Measurements from ENCODE around the gene CHPF2. TPM values are rescaled to one million over a fixed set of nuclear protein-coding genes. Genes with fewer than 3 reads are reported as not detected.

CHPF2 gene
- total RNA-seq, 2 donors from 2014 or later, result 30.3 to 42.1 TPM

DNA sequence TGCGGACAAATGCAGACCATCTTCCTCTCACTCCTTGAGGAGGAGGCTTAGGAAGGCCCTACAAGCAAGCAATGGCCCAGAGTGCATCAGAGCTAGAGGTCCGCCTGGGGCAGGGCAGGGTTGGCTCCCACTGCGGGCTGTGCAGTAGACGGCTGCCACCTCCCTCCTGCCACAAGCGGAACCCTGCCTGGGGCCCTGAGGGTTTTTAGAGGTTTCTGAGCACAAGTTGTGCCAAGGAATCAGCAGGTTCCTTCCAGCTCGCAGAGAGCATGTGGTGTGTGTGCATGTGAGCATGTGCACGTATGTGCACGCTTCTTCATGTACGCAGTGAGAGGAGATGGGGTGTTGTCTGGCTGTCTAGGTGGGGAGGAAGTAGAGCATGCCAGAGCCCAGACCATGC is 42.1 kb downstream of the CHPF2 start:
- H3K4me3 Mint-ChIP-seq, result no peak overlapping the region
- H3K4me1 Mint-ChIP-seq (ENCODE audit: low read depth), result peaks cover 36% of the 10 kb centered on the region
- H3K27ac Mint-ChIP-seq, result no peak overlapping the region
- H3K36me3 Mint-ChIP-seq (ENCODE audit: insufficient read depth in 2 of 2), result no peaks in the 10 kb centered on the region
- ATAC-seq (replicated peaks in 1 of 2) (no peak), DNase-seq (no peak)
- H3K9me3 Mint-ChIP-seq, result no peaks in the 10 kb centered on the region
- H3K27me3 Mint-ChIP-seq (ENCODE audit: low read depth), result peaks cover 11% of the 10 kb centered on the region

DNA sequence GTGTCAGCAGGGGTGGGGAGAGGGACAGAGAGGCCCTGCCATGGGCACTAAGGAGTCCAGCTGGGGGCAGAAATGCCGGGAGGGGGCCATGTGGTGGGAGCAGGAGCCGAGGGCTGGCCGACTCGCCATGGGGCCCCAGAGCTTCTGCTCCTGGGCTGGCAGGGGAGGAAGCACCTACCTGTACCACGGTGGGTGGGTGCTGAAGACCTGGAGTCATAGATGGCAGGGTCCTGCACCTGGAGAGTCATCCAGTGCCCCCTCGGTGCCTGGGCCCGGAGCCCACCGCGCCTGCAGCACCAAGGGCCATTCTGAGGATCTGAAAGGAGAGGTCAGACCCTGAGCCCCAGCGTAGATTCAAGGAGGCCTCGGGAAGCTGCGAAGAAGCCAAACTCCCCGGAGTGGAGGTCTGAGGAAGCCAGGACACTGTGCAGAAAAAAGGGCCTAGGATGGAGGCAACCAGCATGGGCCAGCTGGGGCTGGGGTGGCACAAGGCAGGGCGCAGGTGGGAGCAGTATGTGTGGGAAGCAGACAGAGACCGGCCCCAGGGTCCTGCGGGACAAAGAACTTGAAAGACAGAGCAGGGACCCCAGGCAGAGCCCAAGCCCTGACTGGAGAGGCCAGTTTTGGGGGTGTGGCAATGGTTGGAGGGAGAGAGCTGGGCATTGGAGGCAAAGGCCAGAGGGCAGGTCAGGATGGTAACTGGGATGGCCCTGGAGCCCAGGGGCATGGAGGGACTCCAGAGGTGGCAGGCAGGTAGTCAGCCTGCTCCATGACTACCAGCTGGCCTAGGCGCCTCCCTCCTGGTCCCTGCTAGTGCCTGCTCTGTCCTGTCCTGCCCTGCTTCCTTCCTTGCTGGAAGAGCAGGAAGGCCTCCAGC is 42.9 kb downstream of the CHPF2 start:
- Mint-ChIP-seq H3K4me3 (peak overlapping the region; percentile 62 to 77), H3K36me3 (ENCODE audit: insufficient read depth in 2 of 2) (no peaks in the 10 kb centered on the region), H3K27ac (no peak overlapping the region)

DNA sequence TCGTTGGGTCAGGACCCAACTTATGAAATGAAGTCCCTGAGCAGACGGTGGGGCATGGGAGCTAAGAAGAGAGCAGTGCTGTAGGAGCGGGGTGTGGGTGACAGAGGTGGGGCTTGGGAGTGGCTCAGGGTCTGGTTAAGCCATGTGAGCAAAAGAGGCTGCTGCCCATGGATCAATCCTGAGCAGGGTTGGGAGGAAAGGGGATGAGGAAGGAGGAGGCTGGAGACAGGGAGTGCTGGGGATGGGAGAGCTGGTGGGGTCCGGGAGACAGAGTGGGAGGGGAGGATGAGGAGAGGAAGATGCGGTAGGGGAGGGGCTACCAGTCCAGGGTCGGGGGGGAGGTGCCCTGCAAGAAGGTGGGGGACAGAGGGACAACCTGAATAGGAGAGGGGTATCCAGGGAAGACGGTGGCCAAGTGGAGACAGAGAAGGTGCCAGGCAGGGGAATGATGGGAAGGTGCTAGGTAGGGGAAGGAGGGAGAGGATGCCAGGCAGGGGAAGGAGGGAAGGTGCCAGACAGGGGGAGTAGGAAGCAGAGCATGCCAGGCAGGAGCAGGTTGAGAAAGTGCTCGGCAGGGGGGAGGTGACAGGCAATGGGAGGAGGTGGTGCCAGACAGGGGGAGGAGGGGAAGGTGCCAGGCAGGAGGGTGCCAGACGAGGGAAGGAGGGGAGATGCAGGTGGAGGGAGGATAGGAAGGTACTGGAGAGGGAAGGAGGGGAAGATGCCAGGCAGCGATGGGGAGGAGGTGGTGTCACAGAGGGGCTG is 43.7 kb downstream of the CHPF2 start:
- no peak overlapping the region for H3K27ac Mint-ChIP-seq
- ATAC-seq (replicated peaks in 1 of 2) (no peak), DNase-seq (no peak)
- peaks cover 17% of the 10 kb centered on the region for H3K27me3 Mint-ChIP-seq (ENCODE audit: low read depth)
- no peaks in the 10 kb centered on the region for H3K36me3 Mint-ChIP-seq (ENCODE audit: insufficient read depth in 2 of 2)
- H3K4me3 Mint-ChIP-seq, result peak overlapping the region; percentile 62 to 77
- peaks cover 36% of the 10 kb centered on the region for H3K4me1 Mint-ChIP-seq (ENCODE audit: low read depth)
- no peaks in the 10 kb centered on the region for H3K9me3 Mint-ChIP-seq

More for the DNA sequence above, 42.9 kb downstream of the CHPF2 start:
- ATAC-seq (replicated peaks in 1 of 2), result no peak
- Mint-ChIP-seq H3K9me3 (no peaks in the 10 kb centered on the region), H3K27me3 (ENCODE audit: low read depth) (peaks cover 11% of the 10 kb centered on the region), H3K4me1 (ENCODE audit: low read depth) (peaks cover 36% of the 10 kb centered on the region)
- DNase-seq, result no peak

DNA sequence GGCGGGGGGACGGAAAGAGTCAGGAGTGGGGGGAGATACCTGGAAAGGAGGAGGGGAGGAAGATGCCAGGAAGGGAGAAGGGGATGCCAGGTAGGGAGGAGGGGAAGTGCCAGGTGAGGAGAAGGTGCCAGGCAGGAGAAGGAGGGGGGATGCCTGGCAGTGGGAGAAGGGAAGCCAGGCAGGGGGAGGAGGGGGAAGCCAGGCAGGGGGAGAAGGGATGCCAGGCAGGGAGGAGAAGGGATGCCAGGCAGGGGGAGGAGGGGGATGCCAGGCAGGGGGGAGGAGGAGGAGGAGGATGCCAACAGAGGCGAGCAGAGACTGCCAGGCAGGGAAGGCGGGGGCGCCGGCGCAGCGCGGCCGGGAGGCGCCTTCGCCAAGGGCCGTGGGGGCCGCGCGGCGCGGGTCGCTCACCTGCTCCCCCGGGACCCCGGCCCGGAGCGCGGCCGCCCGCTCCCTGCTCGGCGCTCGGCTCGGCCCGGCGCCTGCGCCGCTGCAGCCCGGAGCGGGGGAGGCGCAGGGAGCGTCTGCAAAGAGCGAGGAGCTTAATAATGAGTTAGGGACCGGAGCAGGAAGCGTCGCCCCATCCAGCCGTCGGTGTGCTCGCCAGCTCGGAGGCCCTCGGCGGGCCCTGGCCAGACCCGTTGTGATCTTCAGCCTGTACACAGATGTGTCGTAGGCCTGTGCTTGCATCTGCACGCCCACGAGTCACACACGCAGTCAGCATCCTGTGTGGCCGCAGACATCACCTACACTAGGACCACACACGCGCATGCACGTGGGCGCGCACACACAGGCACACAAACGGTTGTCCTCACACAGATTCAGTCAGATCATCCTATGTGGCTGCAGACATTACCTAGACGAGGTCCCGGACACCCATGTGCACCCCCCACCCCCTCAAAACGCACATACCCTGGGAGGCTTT is 44.6 kb downstream of the CHPF2 start:
- no peaks in the 10 kb centered on the region for H3K9me3 Mint-ChIP-seq
- no peaks in the 10 kb centered on the region for H3K36me3 Mint-ChIP-seq (ENCODE audit: insufficient read depth in 2 of 2)
- peaks cover 30% of the 10 kb centered on the region for H3K4me1 Mint-ChIP-seq (ENCODE audit: low read depth)
- H3K27me3 Mint-ChIP-seq (ENCODE audit: low read depth), result peaks cover 27% of the 10 kb centered on the region
- DNase-seq, result peak; percentile 64 to 66
- H3K4me3 Mint-ChIP-seq, result peak overlapping the region; percentile 77 to 81
- ATAC-seq (replicated peaks in 1 of 2), result peak; percentile 88 to 92
- no peak overlapping the region for H3K27ac Mint-ChIP-seq

- Mint-ChIP-seq H3K27me3 (ENCODE audit: low read depth) (peaks cover 30% of the 10 kb centered on the region), H3K9me3 (no peaks in the 10 kb centered on the region), H3K36me3 (ENCODE audit: insufficient read depth in 2 of 2) (no peaks in the 10 kb centered on the region), H3K27ac (no peak overlapping the region), H3K4me3 (peak overlapping the region; percentile 72 to 81), H3K4me1 (ENCODE audit: low read depth) (peaks cover 23% of the 10 kb centered on the region)
- ATAC-seq (replicated peaks in 1 of 2) (no peak), DNase-seq (no peak)
Observed at GRCh38 chr7:151277631-151278030, 45.3 kb downstream of the CHPF2 start.

DNA sequence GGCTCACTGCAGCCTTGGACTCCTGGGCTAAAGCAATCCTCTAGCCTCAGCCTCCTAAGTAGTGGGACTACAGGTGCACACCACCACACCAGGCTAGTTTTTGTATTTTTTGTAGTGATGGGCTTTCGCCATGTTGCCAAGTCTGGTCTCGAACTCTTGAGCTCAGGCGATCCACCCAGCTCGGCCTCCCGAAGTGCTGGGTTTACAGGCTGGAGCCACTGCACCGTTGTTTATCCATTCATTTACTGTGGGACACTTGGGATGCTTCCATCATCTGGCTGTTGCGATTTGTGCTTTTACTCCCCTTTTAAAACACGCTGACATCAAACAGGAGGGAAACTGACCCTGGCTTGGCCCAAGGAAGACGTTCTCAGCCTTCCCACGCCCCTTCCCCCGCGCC is 46.7 kb downstream of the CHPF2 start:
- no peak overlapping the region for H3K27ac Mint-ChIP-seq
- ATAC-seq (replicated peaks in 1 of 2), result no peak
- H3K9me3 Mint-ChIP-seq, result no peaks in the 10 kb centered on the region
- H3K4me1 Mint-ChIP-seq (ENCODE audit: low read depth), result peaks cover 23% of the 10 kb centered on the region
- H3K4me3 Mint-ChIP-seq, result no peak overlapping the region
- H3K36me3 Mint-ChIP-seq (ENCODE audit: insufficient read depth in 2 of 2), result no peaks in the 10 kb centered on the region
- peaks cover 30% of the 10 kb centered on the region for H3K27me3 Mint-ChIP-seq (ENCODE audit: low read depth)
- DNase-seq, result no peak

DNA sequence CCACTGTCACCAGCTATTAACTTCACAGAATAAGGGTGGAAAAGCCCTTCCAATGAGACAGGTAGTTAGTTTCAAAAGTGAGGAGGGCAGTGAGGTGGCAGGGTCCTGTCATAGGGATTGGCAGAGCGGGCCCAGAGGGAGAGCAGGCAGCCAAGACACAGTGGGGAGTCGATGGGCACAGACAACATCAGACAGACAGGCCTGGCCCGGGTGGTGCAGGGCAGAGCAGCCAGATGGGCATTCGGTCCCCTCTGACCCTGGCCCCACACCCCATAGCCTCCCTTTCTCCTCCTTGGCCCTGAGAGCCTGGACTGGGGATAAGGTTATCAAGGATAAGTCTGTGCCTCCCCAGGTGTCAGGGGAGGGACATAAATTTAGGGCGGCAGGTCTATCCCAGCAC is 47.6 kb downstream of the CHPF2 start:
- no peak overlapping the region for H3K27ac Mint-ChIP-seq
- ATAC-seq (replicated peaks in 1 of 2), result no peak

GRCh38 chr7:151280388-151281019 is 48.2 kb downstream of the CHPF2 start:
- H3K27me3 Mint-ChIP-seq (ENCODE audit: low read depth), result peaks cover 30% of the 10 kb centered on the region
- peaks cover 18% of the 10 kb centered on the region for H3K4me1 Mint-ChIP-seq (ENCODE audit: low read depth)
- DNase-seq (no peak), ATAC-seq (replicated peaks in 1 of 2) (no peak)
- no peak overlapping the region for H3K27ac Mint-ChIP-seq
- H3K4me3 Mint-ChIP-seq, result no peak overlapping the region
- H3K9me3 Mint-ChIP-seq, result no peaks in the 10 kb centered on the region
- no peaks in the 10 kb centered on the region for H3K36me3 Mint-ChIP-seq (ENCODE audit: insufficient read depth in 2 of 2)

More for the DNA sequence above, 47.6 kb downstream of the CHPF2 start:
- DNase-seq, result no peak
- H3K4me3 Mint-ChIP-seq, result no peak overlapping the region
- no peaks in the 10 kb centered on the region for H3K36me3 Mint-ChIP-seq (ENCODE audit: insufficient read depth in 2 of 2)
- no peaks in the 10 kb centered on the region for H3K9me3 Mint-ChIP-seq
- H3K27me3 Mint-ChIP-seq (ENCODE audit: low read depth), result peaks cover 30% of the 10 kb centered on the region
- peaks cover 19% of the 10 kb centered on the region for H3K4me1 Mint-ChIP-seq (ENCODE audit: low read depth)

GRCh38 chr7:151281686-151282085 is 49.4 kb downstream of the CHPF2 start:
- H3K4me3 Mint-ChIP-seq, result no peak overlapping the region
- H3K27ac Mint-ChIP-seq, result no peak overlapping the region
- H3K27me3 Mint-ChIP-seq (ENCODE audit: low read depth), result peaks cover 30% of the 10 kb centered on the region
- H3K4me1 Mint-ChIP-seq (ENCODE audit: low read depth), result peaks cover 12% of the 10 kb centered on the region
- DNase-seq (no peak), ATAC-seq (replicated peaks in 1 of 2) (no peak)
- no peaks in the 10 kb centered on the region for H3K9me3 Mint-ChIP-seq
- H3K36me3 Mint-ChIP-seq (ENCODE audit: insufficient read depth in 2 of 2), result no peaks in the 10 kb centered on the region

DNA sequence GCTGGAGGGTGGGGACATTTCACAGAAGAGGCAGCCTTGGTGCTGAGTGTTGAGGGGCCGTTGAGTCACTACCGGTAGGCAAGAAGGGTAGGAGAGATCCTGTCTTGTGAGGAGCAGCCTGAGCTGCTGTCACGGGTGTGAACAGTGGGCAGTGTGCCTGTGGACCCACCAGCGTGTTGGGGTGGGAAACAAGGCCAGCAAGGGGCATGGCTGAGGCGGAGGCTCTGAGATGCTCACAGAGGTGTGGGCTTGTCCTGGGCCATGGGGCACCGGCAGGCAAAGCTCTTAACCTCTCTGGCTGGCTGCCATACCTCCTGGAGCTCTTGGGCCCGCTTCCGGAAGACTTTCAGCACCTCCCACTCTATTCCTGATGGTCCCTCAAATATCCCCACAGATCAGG is 49.8 kb downstream of the CHPF2 start:
- Mint-ChIP-seq H3K27me3 (ENCODE audit: low read depth) (peaks cover 30% of the 10 kb centered on the region), H3K36me3 (ENCODE audit: insufficient read depth in 2 of 2) (no peaks in the 10 kb centered on the region), H3K4me1 (ENCODE audit: low read depth) (peaks cover 11% of the 10 kb centered on the region), H3K27ac (no peak overlapping the region), H3K4me3 (no peak overlapping the region), H3K9me3 (no peaks in the 10 kb centered on the region)
- DNase-seq (no peak), ATAC-seq (replicated peaks in 1 of 2) (no peak)

DNA sequence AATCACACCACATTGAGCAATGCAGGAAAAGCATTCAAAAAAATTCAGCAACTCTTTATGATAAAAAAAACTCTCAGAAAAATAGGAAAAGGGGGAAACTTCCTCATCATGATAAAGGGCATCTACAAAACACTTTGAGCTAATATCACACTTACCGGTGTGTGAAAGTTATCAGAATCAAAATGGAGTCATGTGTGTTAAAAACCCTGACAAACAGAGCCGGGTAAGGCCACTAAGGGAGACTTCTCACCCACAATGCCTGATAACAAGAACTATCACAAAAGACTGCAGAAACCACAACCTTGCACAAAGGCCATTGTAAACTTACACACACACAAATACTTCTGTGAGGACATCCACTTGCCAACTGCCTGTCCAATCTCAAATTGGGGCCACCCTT is 51.0 kb downstream of the CHPF2 start:
- no peaks in the 10 kb centered on the region for H3K9me3 Mint-ChIP-seq
- H3K27ac Mint-ChIP-seq, result no peak overlapping the region
- DNase-seq, result no peak
- peaks cover 5% of the 10 kb centered on the region for H3K4me1 Mint-ChIP-seq (ENCODE audit: low read depth)
- H3K4me3 Mint-ChIP-seq, result no peak overlapping the region
- peaks cover 29% of the 10 kb centered on the region for H3K27me3 Mint-ChIP-seq (ENCODE audit: low read depth)
- no peak for ATAC-seq (replicated peaks in 1 of 2)
- H3K36me3 Mint-ChIP-seq (ENCODE audit: insufficient read depth in 2 of 2), result no peaks in the 10 kb centered on the region

DNA sequence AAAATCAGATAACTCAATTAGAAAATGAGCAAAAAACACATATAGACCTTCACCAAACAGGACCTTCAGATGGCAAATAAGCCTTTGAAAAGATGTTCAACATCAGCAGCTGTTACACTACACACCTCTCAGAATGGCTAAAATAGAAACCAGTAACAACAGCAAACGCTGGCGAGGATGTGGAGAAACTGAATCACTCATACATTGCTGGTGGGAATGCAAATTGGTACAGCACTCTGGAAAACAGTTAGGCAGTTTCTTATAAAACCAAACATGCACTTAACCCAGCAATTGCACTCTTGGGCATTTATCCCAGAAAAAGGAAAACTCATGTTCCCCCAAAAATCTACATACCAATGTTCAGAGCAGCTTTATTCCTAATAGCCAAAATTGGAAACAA is 53.9 kb downstream of the CHPF2 start:
- Mint-ChIP-seq H3K4me3 (no peak overlapping the region), H3K27ac (no peak overlapping the region), H3K27me3 (ENCODE audit: low read depth) (peaks cover 12% of the 10 kb centered on the region), H3K36me3 (ENCODE audit: insufficient read depth in 2 of 2) (no peaks in the 10 kb centered on the region), H3K4me1 (ENCODE audit: low read depth) (peaks cover 5% of the 10 kb centered on the region), H3K9me3 (no peaks in the 10 kb centered on the region)
- ATAC-seq (replicated peaks in 1 of 2), result peak; percentile 43 to 73
- no peak for DNase-seq
